OCI-LY1 (cell line): ENCODE data around the gene RGS7.

ENCODE experiments used
- EZH2 ChIP-seq: fragments of 200-600 bp; sonication (generic), shearing (Covaris generic); IDR thresholded peaks from 2 replicates; pipeline ENCODE4 v1.8.0; 2017; ENCODE audit warnings: borderline replicate concordance, mixed run types, mild to moderate bottlenecking, antibody characterized with exemption, low read length, moderate library complexity, mixed read lengths
- TF ChIP-seq, protein P1 (sequence below): fragments of 200-600 bp; sonication (generic), shearing (Covaris generic); IDR thresholded peaks from 2 replicates; pipeline ENCODE4 v1.5.1; 2017; ENCODE audit warnings: mild to moderate bottlenecking, antibody characterized with exemption, low read length, moderate library complexity, mixed read lengths

DNA sequence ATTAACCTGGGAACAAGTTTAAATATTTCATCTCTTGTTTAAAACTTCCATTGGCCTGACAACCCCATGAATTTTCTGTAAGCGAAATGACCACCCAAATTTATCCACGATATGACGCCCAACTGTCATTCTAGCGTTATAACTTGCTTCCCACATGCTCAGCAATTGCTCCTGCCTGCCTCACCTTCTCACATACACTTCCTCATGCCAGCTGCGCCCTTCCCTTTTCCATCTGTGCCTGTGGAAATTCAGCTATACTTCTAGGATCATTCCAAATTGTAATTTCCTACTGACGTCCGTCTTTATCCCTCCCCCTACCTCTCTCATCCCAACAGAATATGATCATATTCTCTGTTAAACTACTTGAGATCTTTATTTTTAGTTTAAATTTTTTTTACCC is 248.0 kb downstream of the RGS7 start:
- TF ChIP-seq, protein P1, sequence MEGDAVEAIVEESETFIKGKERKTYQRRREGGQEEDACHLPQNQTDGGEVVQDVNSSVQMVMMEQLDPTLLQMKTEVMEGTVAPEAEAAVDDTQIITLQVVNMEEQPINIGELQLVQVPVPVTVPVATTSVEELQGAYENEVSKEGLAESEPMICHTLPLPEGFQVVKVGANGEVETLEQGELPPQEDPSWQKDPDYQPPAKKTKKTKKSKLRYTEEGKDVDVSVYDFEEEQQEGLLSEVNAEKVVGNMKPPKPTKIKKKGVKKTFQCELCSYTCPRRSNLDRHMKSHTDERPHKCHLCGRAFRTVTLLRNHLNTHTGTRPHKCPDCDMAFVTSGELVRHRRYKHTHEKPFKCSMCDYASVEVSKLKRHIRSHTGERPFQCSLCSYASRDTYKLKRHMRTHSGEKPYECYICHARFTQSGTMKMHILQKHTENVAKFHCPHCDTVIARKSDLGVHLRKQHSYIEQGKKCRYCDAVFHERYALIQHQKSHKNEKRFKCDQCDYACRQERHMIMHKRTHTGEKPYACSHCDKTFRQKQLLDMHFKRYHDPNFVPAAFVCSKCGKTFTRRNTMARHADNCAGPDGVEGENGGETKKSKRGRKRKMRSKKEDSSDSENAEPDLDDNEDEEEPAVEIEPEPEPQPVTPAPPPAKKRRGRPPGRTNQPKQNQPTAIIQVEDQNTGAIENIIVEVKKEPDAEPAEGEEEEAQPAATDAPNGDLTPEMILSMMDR, result no peak
- no peak for TF ChIP-seq EZH2
